CD4-positive, alpha-beta memory T cell (primary cell): Measurements from ENCODE around the gene PIK3R5. TPM values are rescaled to one million over a fixed set of nuclear protein-coding genes. Genes with fewer than 3 reads are reported as not detected.
"Not testable (repeated sequence)": the region's sequence is repeated elsewhere in the genome, so short reads cannot be mapped to it uniquely, and the experiment has no call there.

ENCODE experiments used
- CTCF ChIA-PET: fragments of 350-600 bp; sonication (Branson Sonifier 250); formaldehyde crosslinking; loops from one replicate; lab custom pipeline; 2021; ENCODE audit warnings: inconsistent platforms; ENCODE audit not compliant: partially characterized antibody; lab: Charles Lee
- POLR2A ChIA-PET: fragments of 350-600 bp; sonication (Branson Sonifier 250); formaldehyde crosslinking; loops from one replicate; lab custom pipeline; 2021; ENCODE audit not compliant: partially characterized antibody; lab: Charles Lee
- DNase-seq, 5 donors: peaks; one replicate each; pipeline versions ENCODE4 v3.0.0 to v3.0.0-alpha.2; 2020 to 2022; ENCODE audit warnings: mixed read lengths in 1 of 5
- H3K27ac ChIP-seq: one replicate; pipeline ENCODE4 v1.7.0; 2013; ENCODE audit warnings: low read depth, low read length
- H3K27me3 ChIP-seq: 2 replicates; pipeline ENCODE4 v1.7.0; 2013; ENCODE audit warnings: mild to moderate bottlenecking, low read length, moderate library complexity; ENCODE audit not compliant: insufficient read depth
- H3K36me3 ChIP-seq: 2 replicates; pipeline ENCODE4 v1.7.0; 2013; ENCODE audit warnings: mild to moderate bottlenecking, low read length, moderate library complexity; ENCODE audit not compliant: insufficient read depth
- H3K4me1 ChIP-seq: 2 replicates; pipeline ENCODE4 v1.7.0; 2013; ENCODE audit warnings: mild to moderate bottlenecking, low read length, moderate library complexity; ENCODE audit not compliant: insufficient read depth
- H3K4me3 ChIP-seq, 2 donors: one replicate each; pipeline ENCODE4 v1.7.0; 2013; ENCODE audit warnings: low read length in 2 of 2, mild to moderate bottlenecking in 1 of 2
- H3K9me3 ChIP-seq, 2 donors: one replicate each; pipeline ENCODE4 v1.7.0; 2013; ENCODE audit warnings: low read length in 2 of 2, control low read depth in 1 of 2; ENCODE audit not compliant: control insufficient read depth in 1 of 2
- H3K27ac Mint-ChIP-seq, 7 donors: one replicate each; pipeline ENCODE4 v1.8.0; 2020 to 2021; ENCODE audit warnings: mixed read lengths in 7 of 7, mild to moderate bottlenecking in 6 of 7, inconsistent platforms in 3 of 7, moderate library complexity in 3 of 7
- H3K27me3 Mint-ChIP-seq, 2 donors: one replicate each; pipeline ENCODE4 v1.8.0; 2020 to 2021; ENCODE audit warnings: mixed read lengths in 2 of 2
- H3K36me3 Mint-ChIP-seq, 2 donors: one replicate each; pipeline ENCODE4 v1.8.0; 2020 to 2021; ENCODE audit warnings: mixed read lengths in 2 of 2, inconsistent platforms in 1 of 2, mild to moderate bottlenecking in 1 of 2
- H3K4me1 Mint-ChIP-seq, 4 donors: one replicate each; pipeline ENCODE4 v1.8.0; 2020 to 2021; ENCODE audit warnings: mixed read lengths in 4 of 4, mild to moderate bottlenecking in 1 of 4
- H3K4me3 Mint-ChIP-seq, 8 donors: one replicate each; pipeline ENCODE4 v1.8.0; 2020 to 2021; ENCODE audit warnings: mixed read lengths in 8 of 8, mild to moderate bottlenecking in 7 of 8, moderate library complexity in 6 of 8, inconsistent platforms in 3 of 8
- H3K9me3 Mint-ChIP-seq, 8 donors: one replicate each; pipeline ENCODE4 v1.8.0; 2020 to 2021; ENCODE audit warnings: mixed read lengths in 8 of 8, mild to moderate bottlenecking in 5 of 8, inconsistent platforms in 3 of 8, moderate library complexity in 1 of 8
- intact Hi-C: fragments of 100-400 bp; cut with micrococcal nuclease; formaldehyde crosslinking; loops from one replicate; pipeline ENCODE4 v1.15.1; 2023
- polyA plus RNA-seq, 2 donors: library from polyadenylated mRNA; unstranded; fragments of 300-500 nt; fragmentation: Illumina TruSeq; gene quantifications; one replicate each; pipeline ENCODE4 v1.2.3, GENCODE V29; 2021
- total RNA-seq, 2 experiments: library from RNA; stranded (reverse); gene quantifications; one replicate each; pipeline ENCODE4 v1.2.3, GENCODE V29; 2021

Gene PIK3R5
- total and polyA plus RNA-seq, 4 experiments from 2014 or later: 18.5 to 89.4 (median 73.6) TPM

GRCh38 chr17:8985054-8985701 lies 19.7 kb upstream of the PIK3R5 start:
- POLR2A ChIA-PET: interaction anchor here (0.7 to 1.3 kb wide), 4 partner anchors 20 to 239 kb away, joined by 3 to 5 read pairs (median 4); partner anchors contain the start of gene PIK3R5
- H3K36me3 ChIP-seq: no peaks in the 10 kb centered on the region
- no peak overlapping the region for H3K4me3 ChIP-seq
- peaks cover 0 to 10% (median 4%) of the 10 kb centered on the region in 8 donors for H3K9me3 Mint-ChIP-seq
- CTCF ChIA-PET: interaction anchor here (0.9 to 4.1 kb wide), 7 partner anchors 9 to 200 kb away, joined by 3 to 18 read pairs (median 3); no protein-coding TSS in a partner anchor
- H3K4me3 Mint-ChIP-seq: peak overlapping the region in 2 of 8 donors; percentile 13 to 15
- intact Hi-C loops: no loop called here
- peaks cover 11 to 16% (median 12%) of the 10 kb centered on the region in 4 donors for H3K4me1 Mint-ChIP-seq
- peaks cover 13% of the 10 kb centered on the region for H3K4me1 ChIP-seq
- no peak for DNase-seq
- H3K27me3 Mint-ChIP-seq: peaks cover 0 to 4% of the 10 kb centered on the region in 2 donors
- peak overlapping the region in 3 of 7 donors; percentile 29 to 75 (median 65) for H3K27ac Mint-ChIP-seq
- H3K27ac ChIP-seq: no peak overlapping the region
- H3K27me3 ChIP-seq: no peaks in the 10 kb centered on the region
- no peaks in the 10 kb centered on the region for H3K9me3 ChIP-seq
- H3K36me3 Mint-ChIP-seq: no peaks in the 10 kb centered on the region

GRCh38 chr17:8984225-8984624 lies 18.7 kb upstream of the PIK3R5 start:
- H3K9me3 ChIP-seq, H3K27me3 ChIP-seq, H3K36me3 ChIP-seq, H3K27ac ChIP-seq, H3K36me3 Mint-ChIP-seq, H3K4me3 Mint-ChIP-seq, H3K4me3 ChIP-seq, H3K27me3 Mint-ChIP-seq, DNase-seq, H3K27ac Mint-ChIP-seq, intact Hi-C loops: not testable (repeated sequence)
- peaks cover 0 to 10% (median 4%) of the 10 kb centered on the region in 8 donors for H3K9me3 Mint-ChIP-seq
- CTCF ChIA-PET: interaction anchor here (1.6 to 4.1 kb wide), 3 partner anchors 10 to 31 kb away, joined by 3 to 18 read pairs (median 6); no protein-coding TSS in a partner anchor
- H3K4me1 Mint-ChIP-seq: peaks cover 10 to 16% (median 12%) of the 10 kb centered on the region in 4 donors
- POLR2A ChIA-PET: interaction anchor here (1.0 kb wide), 1 partner anchor 238 kb away, joined by 3 read pairs; no protein-coding TSS in a partner anchor
- peaks cover 13% of the 10 kb centered on the region for H3K4me1 ChIP-seq

GRCh38 chr17:8981443-8981842 lies 15.9 kb upstream of the PIK3R5 start:
- intact Hi-C loops: no loop called here
- peaks cover 10 to 15% (median 12%) of the 10 kb centered on the region in 4 donors for H3K4me1 Mint-ChIP-seq
- DNase-seq: no peak
- H3K4me3 ChIP-seq: no peak overlapping the region
- H3K4me1 ChIP-seq: peaks cover 13% of the 10 kb centered on the region
- H3K27me3 Mint-ChIP-seq: no peaks in the 10 kb centered on the region
- no peaks in the 10 kb centered on the region for H3K36me3 ChIP-seq
- POLR2A ChIA-PET: no interaction called here
- no peak overlapping the region for H3K27ac Mint-ChIP-seq
- H3K27ac ChIP-seq: no peak overlapping the region
- H3K9me3 ChIP-seq: no peaks in the 10 kb centered on the region
- no peak overlapping the region for H3K4me3 Mint-ChIP-seq
- no peaks in the 10 kb centered on the region for H3K27me3 ChIP-seq
- CTCF ChIA-PET: interaction anchor here (1.0 kb wide), 1 partner anchor 196 kb away, joined by 3 read pairs; no protein-coding TSS in a partner anchor
- H3K9me3 Mint-ChIP-seq: peaks cover 0 to 10% (median 4%) of the 10 kb centered on the region in 8 donors
- no peaks in the 10 kb centered on the region for H3K36me3 Mint-ChIP-seq

- Mint-ChIP-seq H3K4me1 (no peaks in the 10 kb centered on the region), H3K4me3 (no peak overlapping the region), H3K36me3 (no peaks in the 10 kb centered on the region), H3K27me3 (no peaks in the 10 kb centered on the region), H3K9me3 (peaks cover 0 to 3% (median 0%) of the 10 kb centered on the region in 8 donors), H3K27ac (no peak overlapping the region)
- no peaks in the 10 kb centered on the region for H3K36me3 ChIP-seq
- no peak overlapping the region for H3K4me3 ChIP-seq
- DNase-seq: no peak
- no peaks in the 10 kb centered on the region for H3K27me3 ChIP-seq
- H3K4me1 ChIP-seq: no peaks in the 10 kb centered on the region
- H3K9me3 ChIP-seq: no peaks in the 10 kb centered on the region
- intact Hi-C loops: no loop called here
- CTCF ChIA-PET: no interaction called here
- POLR2A ChIA-PET: no interaction called here
- H3K27ac ChIP-seq: no peak overlapping the region
Observed at GRCh38 chr17:8979715-8980114, 14.2 kb upstream of the PIK3R5 start.

- Histone ChIP-seq H3K4me3 (no peak overlapping the region), H3K4me1 (no peaks in the 10 kb centered on the region), H3K27me3 (no peaks in the 10 kb centered on the region), H3K27ac (no peak overlapping the region), H3K36me3 (no peaks in the 10 kb centered on the region), H3K9me3 (no peaks in the 10 kb centered on the region)
- no peaks in the 10 kb centered on the region for H3K27me3 Mint-ChIP-seq
- intact Hi-C loops: no loop called here
- ChIA-PET POLR2A (no interaction called here), CTCF (interaction anchor here (1.1 kb wide), 1 partner anchor 22 kb away, joined by 3 read pairs; no protein-coding TSS in a partner anchor)
- H3K9me3 Mint-ChIP-seq: peaks cover 0 to 2% (median 0%) of the 10 kb centered on the region in 8 donors
- H3K27ac Mint-ChIP-seq: no peak overlapping the region
- H3K36me3 Mint-ChIP-seq: no peaks in the 10 kb centered on the region
- peaks cover 0 to 1% (median 0%) of the 10 kb centered on the region in 4 donors for H3K4me1 Mint-ChIP-seq
- H3K4me3 Mint-ChIP-seq: no peak overlapping the region
- DNase-seq: no peak
Observed at GRCh38 chr17:8976638-8977037, 11.1 kb upstream of the PIK3R5 start.

- intact Hi-C loops: no loop called here
- Mint-ChIP-seq H3K27me3 (no peaks in the 10 kb centered on the region), H3K4me1 (peaks cover 0 to 1% (median 0%) of the 10 kb centered on the region in 4 donors), H3K36me3 (no peaks in the 10 kb centered on the region), H3K4me3 (no peak overlapping the region), H3K9me3 (peaks cover 0 to 2% (median 0%) of the 10 kb centered on the region in 8 donors), H3K27ac (no peak overlapping the region)
- no peak for DNase-seq
- H3K4me1 ChIP-seq: no peaks in the 10 kb centered on the region
- ChIA-PET POLR2A (interaction anchor here (0.9 to 1.2 kb wide), 3 partner anchors 9 to 33 kb away, joined by 3 read pairs; partner anchors contain the start of gene PIK3R5), CTCF (interaction anchor here (1.1 to 1.3 kb wide), 2 partner anchors 21 to 80 kb away, joined by 3 read pairs; no protein-coding TSS in a partner anchor)
- no peaks in the 10 kb centered on the region for H3K9me3 ChIP-seq
- no peak overlapping the region for H3K4me3 ChIP-seq
- H3K36me3 ChIP-seq: no peaks in the 10 kb centered on the region
- no peak overlapping the region for H3K27ac ChIP-seq
- no peaks in the 10 kb centered on the region for H3K27me3 ChIP-seq
Observed at GRCh38 chr17:8975091-8975725, 9.7 kb upstream of the PIK3R5 start.

- H3K9me3 Mint-ChIP-seq: peaks cover 3 to 10% (median 7%) of the 10 kb centered on the region in 8 donors
- Histone ChIP-seq H3K9me3 (no peaks in the 10 kb centered on the region), H3K27me3 (no peaks in the 10 kb centered on the region), H3K4me1 (peaks cover 5% of the 10 kb centered on the region), H3K4me3 (no peak overlapping the region), H3K27ac (no peak overlapping the region), H3K36me3 (no peaks in the 10 kb centered on the region)
- peak overlapping the region in 1 of 7 donors; percentile 48 for H3K27ac Mint-ChIP-seq
- POLR2A ChIA-PET: no interaction called here
- peaks cover 3 to 9% (median 5%) of the 10 kb centered on the region in 4 donors for H3K4me1 Mint-ChIP-seq
- H3K36me3 Mint-ChIP-seq: peaks cover 2 to 5% of the 10 kb centered on the region in 2 donors
- DNase-seq: no peak
- no peak overlapping the region for H3K4me3 Mint-ChIP-seq
- intact Hi-C loops: no loop called here
- H3K27me3 Mint-ChIP-seq: no peaks in the 10 kb centered on the region
- CTCF ChIA-PET: interaction anchor here (0.9 kb wide), 1 partner anchor 21 kb away, joined by 3 read pairs; no protein-coding TSS in a partner anchor
Observed at GRCh38 chr17:8969901-8970300, 4.4 kb upstream of the PIK3R5 start.
